ENCODE data around the gene NR2F1. TPM values are rescaled to one million over a fixed set of nuclear protein-coding genes. Genes with fewer than 3 reads are reported as not detected.

Gene NR2F1
- total RNA-seq, 4 donors from 2014 or later = 1.5 to 6.2 (median 3.2) TPM

DNA sequence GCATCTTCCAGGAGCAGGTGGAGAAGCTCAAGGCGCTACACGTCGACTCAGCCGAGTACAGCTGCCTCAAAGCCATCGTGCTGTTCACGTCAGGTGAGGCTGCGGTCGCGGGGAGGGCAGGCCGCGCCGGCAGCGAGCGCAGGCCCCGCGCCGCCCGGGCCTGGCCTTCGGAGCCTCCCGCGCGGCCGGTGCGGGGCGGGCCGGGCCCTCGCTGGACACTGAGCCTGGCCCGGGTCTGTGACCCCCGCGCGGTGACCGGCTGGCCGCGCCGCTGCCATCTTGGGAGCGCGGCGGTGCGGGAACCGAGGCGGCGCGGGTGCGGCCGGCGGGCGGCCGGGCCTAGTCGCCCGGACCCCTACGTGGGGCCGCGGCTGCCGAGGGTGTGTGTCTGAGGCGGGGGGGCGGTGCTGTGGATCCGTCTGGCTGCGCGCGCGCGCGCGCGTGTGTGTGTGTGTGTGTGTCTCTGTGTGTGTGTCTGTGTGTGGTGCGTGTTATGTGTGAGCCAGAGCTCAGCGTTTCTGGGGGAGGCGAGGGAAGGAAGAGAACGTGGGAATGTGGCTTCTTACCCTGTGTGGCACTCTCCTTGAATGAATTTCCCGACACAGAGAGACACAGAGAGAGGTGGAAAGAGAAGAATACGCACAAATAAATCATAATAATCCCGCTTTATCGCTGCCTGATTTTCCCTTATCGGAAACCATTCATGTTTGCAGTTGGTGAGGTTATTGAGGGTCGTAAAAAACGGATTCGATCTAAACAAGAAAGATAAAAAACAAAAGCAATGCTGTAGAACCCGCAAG is 5.5 kb downstream of the NR2F1 start:
- no peak overlapping the region for H3K4me3 ChIP-seq
- peaks cover 4 to 18% (median 11%) of the 10 kb centered on the region in 4 donors for H3K4me1 ChIP-seq
- TF ChIP-seq POLR2A (IDR thresholded peaks at IDR 0.05) (no peak), EP300 (IDR thresholded peaks at IDR 0.05; ENCODE audit: low read depth) (no peak), POLR2AphosphoS5 (IDR thresholded peaks at IDR 0.05) (no peak)
- TF ChIP-seq, protein P1, sequence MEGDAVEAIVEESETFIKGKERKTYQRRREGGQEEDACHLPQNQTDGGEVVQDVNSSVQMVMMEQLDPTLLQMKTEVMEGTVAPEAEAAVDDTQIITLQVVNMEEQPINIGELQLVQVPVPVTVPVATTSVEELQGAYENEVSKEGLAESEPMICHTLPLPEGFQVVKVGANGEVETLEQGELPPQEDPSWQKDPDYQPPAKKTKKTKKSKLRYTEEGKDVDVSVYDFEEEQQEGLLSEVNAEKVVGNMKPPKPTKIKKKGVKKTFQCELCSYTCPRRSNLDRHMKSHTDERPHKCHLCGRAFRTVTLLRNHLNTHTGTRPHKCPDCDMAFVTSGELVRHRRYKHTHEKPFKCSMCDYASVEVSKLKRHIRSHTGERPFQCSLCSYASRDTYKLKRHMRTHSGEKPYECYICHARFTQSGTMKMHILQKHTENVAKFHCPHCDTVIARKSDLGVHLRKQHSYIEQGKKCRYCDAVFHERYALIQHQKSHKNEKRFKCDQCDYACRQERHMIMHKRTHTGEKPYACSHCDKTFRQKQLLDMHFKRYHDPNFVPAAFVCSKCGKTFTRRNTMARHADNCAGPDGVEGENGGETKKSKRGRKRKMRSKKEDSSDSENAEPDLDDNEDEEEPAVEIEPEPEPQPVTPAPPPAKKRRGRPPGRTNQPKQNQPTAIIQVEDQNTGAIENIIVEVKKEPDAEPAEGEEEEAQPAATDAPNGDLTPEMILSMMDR (IDR thresholded peaks at IDR 0.05) = no peak
- 39 to 59% methylated on average over 8 to 50 of the region's 78 CpGs for WGBS, 2 donors (ENCODE audit: low coverage in 1 of 2)
- intact Hi-C loops (cut with DNase I; ENCODE audit: low total_unique reads) = loop anchor here (10.0 kb wide), 1 partner anchor 216 kb away; no protein-coding TSS in a partner anchor
- DNase-seq = no peak
- H3K36me3 ChIP-seq = no peaks in the 10 kb centered on the region
- no peak overlapping the region for H3K27ac ChIP-seq
- no peaks in the 10 kb centered on the region for H3K9me3 ChIP-seq
- in situ Hi-C loops (cut with MboI; ENCODE audit: low pct_ligation_motif_present in 1 of 4, low pct_unique_long_range_greater_than_20kb in 1 of 4, low sequenced_read_pairs in 3 of 4) = loop anchor here in 3 of 4 donors (25.0 kb wide), 2 partner anchors 199 to 324 kb away; no protein-coding TSS in a partner anchor
- H3K27me3 ChIP-seq = peaks cover 95% of the 10 kb centered on the region

DNA sequence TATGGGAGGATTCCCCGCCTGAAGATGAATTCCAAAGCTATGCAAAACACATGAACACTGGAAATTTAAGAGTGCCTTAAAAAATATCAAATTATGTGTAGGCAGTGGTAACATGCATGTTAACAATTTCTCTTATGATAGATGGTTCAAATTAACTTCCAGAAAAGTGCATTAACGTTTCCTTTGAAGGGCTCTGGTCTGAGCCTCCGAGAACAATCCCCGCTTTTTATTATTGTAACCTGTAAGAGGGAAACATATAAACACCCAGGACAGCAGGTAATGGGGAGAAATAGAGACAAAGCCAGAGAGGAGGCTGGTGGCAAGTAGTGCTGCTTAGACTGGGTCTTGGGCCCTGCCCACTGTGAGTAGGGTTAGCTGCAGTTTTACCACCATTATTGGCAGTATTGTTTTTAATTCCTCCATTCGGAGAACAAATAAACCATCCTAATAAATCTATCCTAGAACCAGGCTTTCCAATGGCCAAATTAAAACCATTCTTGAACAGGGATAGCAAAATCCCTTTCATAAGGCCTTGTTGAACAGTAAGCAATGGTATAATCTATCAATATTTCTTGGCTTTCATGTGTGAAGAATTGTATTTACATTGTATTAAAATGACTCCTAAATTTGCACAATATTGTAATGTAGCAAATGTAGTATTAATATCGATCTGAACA is 6.3 kb downstream of the NR2F1 start:
- 77 to 79% methylated on average over 5 to 6 of the region's 6 CpGs for WGBS, 2 donors (ENCODE audit: low coverage in 1 of 2)
- H3K27ac ChIP-seq = no peak overlapping the region
- H3K27me3 ChIP-seq = peaks cover 95% of the 10 kb centered on the region
- H3K36me3 ChIP-seq = no peaks in the 10 kb centered on the region
- DNase-seq = no peak
- no peak for TF ChIP-seq POLR2A (IDR thresholded peaks at IDR 0.05)
- TF ChIP-seq POLR2AphosphoS5 (IDR thresholded peaks at IDR 0.05) = no peak
- no peak for TF ChIP-seq EP300 (IDR thresholded peaks at IDR 0.05; ENCODE audit: low read depth)
- TF ChIP-seq, protein P1 (IDR thresholded peaks at IDR 0.05) = no peak
- intact Hi-C loops (cut with DNase I; ENCODE audit: low total_unique reads) (loop anchor here (10.0 kb wide), 1 partner anchor 216 kb away; no protein-coding TSS in a partner anchor), in situ Hi-C loops (cut with MboI; ENCODE audit: low pct_ligation_motif_present in 1 of 4, low pct_unique_long_range_greater_than_20kb in 1 of 4, low sequenced_read_pairs in 3 of 4) (loop anchor here in 3 of 4 donors (25.0 kb wide), 2 partner anchors 198 to 323 kb away; no protein-coding TSS in a partner anchor)
- peaks cover 4 to 14% (median 8%) of the 10 kb centered on the region in 4 donors for H3K4me1 ChIP-seq
- no peaks in the 10 kb centered on the region for H3K9me3 ChIP-seq
- H3K4me3 ChIP-seq = no peak overlapping the region

DNA sequence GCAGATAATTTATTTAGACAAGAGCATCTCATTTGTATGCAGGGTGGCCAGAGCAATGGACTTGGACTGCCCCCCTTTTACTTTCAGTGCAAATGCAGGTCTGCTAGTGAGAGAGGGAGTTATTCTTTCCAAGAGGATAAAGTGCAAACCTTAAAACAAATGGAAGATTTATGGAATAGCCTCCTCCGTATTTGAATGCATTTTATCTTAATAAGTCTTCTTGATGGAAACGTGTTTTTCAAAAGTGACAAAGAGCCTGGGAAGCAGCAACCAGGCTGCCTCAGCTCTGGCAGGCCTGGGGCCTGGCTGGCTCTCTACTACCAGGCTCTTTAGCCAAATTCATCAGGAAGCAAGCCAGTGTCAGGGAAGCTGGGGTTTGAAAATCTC is 6.8 kb downstream of the NR2F1 start:
- intact Hi-C loops (cut with DNase I; ENCODE audit: low total_unique reads) (loop anchor here (10.0 kb wide), 1 partner anchor 215 kb away; no protein-coding TSS in a partner anchor), in situ Hi-C loops (cut with MboI; ENCODE audit: low pct_ligation_motif_present in 1 of 4, low pct_unique_long_range_greater_than_20kb in 1 of 4, low sequenced_read_pairs in 3 of 4) (loop anchor here in 3 of 4 donors (25.0 kb wide), 2 partner anchors 197 to 322 kb away; no protein-coding TSS in a partner anchor)
- Histone ChIP-seq H3K4me1 (peaks cover 4 to 14% (median 8%) of the 10 kb centered on the region in 4 donors), H3K36me3 (no peaks in the 10 kb centered on the region), H3K9me3 (no peaks in the 10 kb centered on the region), H3K27me3 (peaks cover 95% of the 10 kb centered on the region), H3K4me3 (no peak overlapping the region), H3K27ac (no peak overlapping the region)
- WGBS, 2 donors (ENCODE audit: low coverage in 1 of 2) = 74 to 93% methylated on average over 2 of the region's 2 CpGs
- DNase-seq = no peak
- TF ChIP-seq, protein P1 (IDR thresholded peaks at IDR 0.05) = no peak
- no peak for TF ChIP-seq POLR2AphosphoS5 (IDR thresholded peaks at IDR 0.05)
- no peak for TF ChIP-seq EP300 (IDR thresholded peaks at IDR 0.05; ENCODE audit: low read depth)
- no peak for TF ChIP-seq POLR2A (IDR thresholded peaks at IDR 0.05)

DNA sequence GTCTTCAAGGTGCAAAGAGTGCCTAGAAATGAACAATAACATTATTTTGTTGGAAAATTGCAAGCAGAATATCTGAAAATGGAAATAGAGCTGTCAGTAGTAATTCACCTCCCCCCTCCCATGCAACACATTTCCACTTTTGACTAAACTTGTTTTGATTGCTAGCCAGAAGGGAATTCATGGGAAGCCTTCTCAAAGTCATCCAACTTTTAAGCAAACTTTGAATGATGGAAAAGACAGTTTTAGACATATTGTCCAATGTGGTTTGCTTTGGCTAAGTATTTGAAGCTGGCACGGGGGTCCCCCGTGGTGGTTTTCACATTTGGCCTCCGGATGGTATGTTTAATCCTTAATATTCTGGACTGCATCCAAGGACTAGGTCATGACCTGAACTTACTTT is 7.5 kb downstream of the NR2F1 start:
- Histone ChIP-seq H3K9me3 (no peaks in the 10 kb centered on the region), H3K4me3 (no peak overlapping the region), H3K4me1 (peaks cover under 1 to 10% (median 3%) of the 10 kb centered on the region in 4 donors), H3K36me3 (no peaks in the 10 kb centered on the region), H3K27ac (no peak overlapping the region), H3K27me3 (peaks cover 96% of the 10 kb centered on the region)
- in situ Hi-C loops (cut with MboI; ENCODE audit: low pct_ligation_motif_present in 1 of 4, low pct_unique_long_range_greater_than_20kb in 1 of 4, low sequenced_read_pairs in 3 of 4) = loop anchor here in 3 of 4 donors (25.0 kb wide), 2 partner anchors 197 to 322 kb away; no protein-coding TSS in a partner anchor
- TF ChIP-seq EP300 (IDR thresholded peaks at IDR 0.05; ENCODE audit: low read depth) = no peak
- TF ChIP-seq POLR2AphosphoS5 (IDR thresholded peaks at IDR 0.05) = no peak
- TF ChIP-seq POLR2A (IDR thresholded peaks at IDR 0.05) = no peak
- TF ChIP-seq, protein P1 (IDR thresholded peaks at IDR 0.05) = no peak
- 74 to 80% methylated on average over 1 to 3 of the region's 3 CpGs for WGBS, 2 donors (ENCODE audit: low coverage in 1 of 2)
- intact Hi-C loops (cut with DNase I; ENCODE audit: low total_unique reads) = no loop called here
- DNase-seq = no peak
